ENCODE data around the gene BPHL.

- no peak for TF ChIP-seq CTCF (IDR thresholded peaks at IDR 0.05)
- no peak for TF ChIP-seq POLR2A (IDR thresholded peaks at IDR 0.05; ENCODE audit: low read depth)
These were observed 17.9 kb downstream of the BPHL start for GRCh38 chr6:3136292-3137011.
